Sigmoid colon (tissue), 4 donors: Measurements from ENCODE around the gene POLK.

ENCODE experiments used
- CTCF ChIP-seq, 4 experiments: fragments of 450-650 bp in 3 of 4; fragments of 200-600 bp in 1 of 4; IDR thresholded peaks; one replicate each; pipeline ENCODE4 v1.5.1; 2016 to 2019; ENCODE audit warnings: antibody characterized with exemption in 4 of 4, mild to moderate bottlenecking in 3 of 4, moderate library complexity in 2 of 4
- EP300 ChIP-seq, 4 donors: sonication (generic); formaldehyde crosslinking; IDR thresholded peaks; one replicate each; pipeline ENCODE4 v1.6.1; 2017; ENCODE audit warnings: antibody characterized with exemption in 4 of 4
- POLR2AphosphoS5 ChIP-seq, 4 donors: sonication (generic); formaldehyde crosslinking; IDR thresholded peaks; one replicate each; pipeline ENCODE4 v1.6.1; 2017; ENCODE audit warnings: antibody characterized with exemption in 4 of 4

- TF ChIP-seq CTCF (IDR thresholded peaks at IDR 0.05), result no peak
- no peak for TF ChIP-seq EP300 (IDR thresholded peaks at IDR 0.05)
- no peak for TF ChIP-seq POLR2AphosphoS5 (IDR thresholded peaks at IDR 0.05)
Measured at GRCh38 chr5:75522542-75522941, 10.9 kb downstream of the POLK start.
